ENCODE measurements around the gene TBC1D22A.
A peak's percentile ranks its signal among the peaks of the same experiment; 100 is the strongest.
"Not testable (repeated sequence)": the region's sequence is repeated elsewhere in the genome, so short reads cannot be mapped to it uniquely, and the experiment has no call there.

Gene TBC1D22A

DNA sequence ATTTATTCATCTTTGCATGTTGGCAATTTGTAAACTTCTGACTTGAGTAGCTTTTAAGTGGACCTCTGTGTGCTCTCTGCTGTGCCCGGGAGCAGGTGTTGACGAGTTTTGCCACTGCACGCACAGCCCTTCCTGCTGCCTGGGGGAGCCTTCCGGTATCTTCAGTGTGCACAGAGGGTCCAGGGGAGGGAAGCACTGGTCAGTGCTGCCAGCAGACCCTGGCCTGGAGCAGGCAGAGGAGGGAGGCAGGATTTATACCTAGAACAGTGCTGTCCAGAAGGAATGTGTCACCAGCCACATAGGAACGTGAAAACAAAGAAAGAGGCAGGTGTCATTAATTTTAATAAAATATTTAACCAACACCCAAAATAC is 403.6 kb downstream of the TBC1D22A start:
- no peak for DNase-seq (ENCODE audit: low read depth in 2 of 2)
- no peak overlapping the region for H3K4me3 ChIP-seq (replicated peaks in 1 of 2; ENCODE audit: low read depth in 2 of 2, low read length in 2 of 2)
- TF ChIP-seq, protein P1, sequence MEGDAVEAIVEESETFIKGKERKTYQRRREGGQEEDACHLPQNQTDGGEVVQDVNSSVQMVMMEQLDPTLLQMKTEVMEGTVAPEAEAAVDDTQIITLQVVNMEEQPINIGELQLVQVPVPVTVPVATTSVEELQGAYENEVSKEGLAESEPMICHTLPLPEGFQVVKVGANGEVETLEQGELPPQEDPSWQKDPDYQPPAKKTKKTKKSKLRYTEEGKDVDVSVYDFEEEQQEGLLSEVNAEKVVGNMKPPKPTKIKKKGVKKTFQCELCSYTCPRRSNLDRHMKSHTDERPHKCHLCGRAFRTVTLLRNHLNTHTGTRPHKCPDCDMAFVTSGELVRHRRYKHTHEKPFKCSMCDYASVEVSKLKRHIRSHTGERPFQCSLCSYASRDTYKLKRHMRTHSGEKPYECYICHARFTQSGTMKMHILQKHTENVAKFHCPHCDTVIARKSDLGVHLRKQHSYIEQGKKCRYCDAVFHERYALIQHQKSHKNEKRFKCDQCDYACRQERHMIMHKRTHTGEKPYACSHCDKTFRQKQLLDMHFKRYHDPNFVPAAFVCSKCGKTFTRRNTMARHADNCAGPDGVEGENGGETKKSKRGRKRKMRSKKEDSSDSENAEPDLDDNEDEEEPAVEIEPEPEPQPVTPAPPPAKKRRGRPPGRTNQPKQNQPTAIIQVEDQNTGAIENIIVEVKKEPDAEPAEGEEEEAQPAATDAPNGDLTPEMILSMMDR (IDR thresholded peaks at IDR 0.05; ENCODE audit: low read depth, low read length) = no peak

DNA sequence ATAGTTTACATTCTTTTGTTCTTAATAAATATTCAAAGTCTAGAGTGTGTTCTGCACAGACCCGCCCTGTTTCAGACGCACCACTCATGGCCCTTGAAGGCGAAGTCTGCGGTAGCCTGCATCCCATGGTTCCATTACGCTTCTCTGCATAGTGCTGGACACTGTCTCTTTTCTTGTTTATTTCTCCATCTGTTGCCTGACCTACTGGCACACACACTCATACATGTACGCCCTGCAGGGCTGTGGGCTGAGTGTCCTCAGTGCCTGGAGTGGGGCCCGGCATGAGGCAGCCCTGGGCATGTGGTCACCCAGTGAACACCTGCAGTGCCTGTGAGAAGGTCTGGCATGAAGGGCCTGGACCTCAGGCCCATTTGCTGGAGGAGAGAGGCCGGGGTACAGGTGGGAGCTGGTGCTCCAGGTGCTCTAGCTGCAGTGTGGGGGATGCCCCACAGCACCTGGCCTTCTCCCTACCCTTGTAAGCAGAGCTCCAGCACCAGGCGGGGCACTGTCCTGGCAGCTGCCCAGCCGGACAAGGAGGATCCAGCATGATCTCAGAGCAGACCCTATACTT is 404.1 kb downstream of the TBC1D22A start:
- no peak overlapping the region for H3K4me3 ChIP-seq (replicated peaks in 1 of 2; ENCODE audit: low read depth in 2 of 2, low read length in 2 of 2)
- no peak for DNase-seq (ENCODE audit: low read depth in 2 of 2)
- TF ChIP-seq, protein P1 (IDR thresholded peaks at IDR 0.05; ENCODE audit: low read depth, low read length) = no peak

DNA sequence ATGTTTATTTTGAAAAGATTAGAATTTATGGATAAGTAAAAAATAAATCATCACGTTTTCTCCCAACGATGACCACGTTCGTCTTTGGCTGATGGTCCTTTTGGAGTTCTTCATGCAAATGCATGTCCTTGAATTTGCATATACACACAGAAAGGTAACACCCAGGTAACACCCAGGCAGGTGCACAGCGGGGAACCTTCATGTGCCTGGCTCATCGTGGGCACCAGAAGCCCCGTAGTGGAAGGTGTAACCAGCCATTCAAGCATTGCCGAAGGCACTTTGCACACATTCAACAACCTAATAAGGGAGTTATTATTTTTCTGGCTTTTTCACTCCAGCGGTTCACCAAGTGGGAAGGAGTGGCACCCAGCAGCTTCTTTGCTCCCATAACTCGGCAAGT is 404.6 kb downstream of the TBC1D22A start:
- TF ChIP-seq, protein P1 (IDR thresholded peaks at IDR 0.05; ENCODE audit: low read depth, low read length) = no peak
- no peak overlapping the region for H3K4me3 ChIP-seq (replicated peaks in 1 of 2; ENCODE audit: low read depth in 2 of 2, low read length in 2 of 2)
- no peak for DNase-seq (ENCODE audit: low read depth in 2 of 2)

DNA sequence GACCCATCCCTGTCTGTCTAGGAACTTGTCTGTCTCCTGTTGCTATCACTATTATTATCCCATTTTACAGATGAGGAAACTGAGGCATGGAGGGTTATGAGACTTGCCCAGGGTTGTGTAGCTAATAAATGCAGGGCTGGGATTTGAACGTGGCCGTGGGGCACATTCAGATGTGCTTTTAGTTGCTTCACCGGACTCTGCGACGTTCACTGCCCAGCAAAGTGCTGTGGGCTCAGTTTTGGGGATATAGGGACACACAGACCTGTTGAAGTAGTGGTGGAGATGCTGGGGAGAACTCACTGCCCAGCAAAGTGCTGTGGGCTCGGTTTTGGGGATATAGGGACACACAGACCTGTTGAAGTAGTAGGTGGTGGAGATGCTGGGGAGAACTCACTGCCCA is 405.5 kb downstream of the TBC1D22A start:
- not testable (repeated sequence) for DNase-seq (ENCODE audit: low read depth in 2 of 2); H3K4me3 ChIP-seq (replicated peaks in 1 of 2; ENCODE audit: low read depth in 2 of 2, low read length in 2 of 2)

DNA sequence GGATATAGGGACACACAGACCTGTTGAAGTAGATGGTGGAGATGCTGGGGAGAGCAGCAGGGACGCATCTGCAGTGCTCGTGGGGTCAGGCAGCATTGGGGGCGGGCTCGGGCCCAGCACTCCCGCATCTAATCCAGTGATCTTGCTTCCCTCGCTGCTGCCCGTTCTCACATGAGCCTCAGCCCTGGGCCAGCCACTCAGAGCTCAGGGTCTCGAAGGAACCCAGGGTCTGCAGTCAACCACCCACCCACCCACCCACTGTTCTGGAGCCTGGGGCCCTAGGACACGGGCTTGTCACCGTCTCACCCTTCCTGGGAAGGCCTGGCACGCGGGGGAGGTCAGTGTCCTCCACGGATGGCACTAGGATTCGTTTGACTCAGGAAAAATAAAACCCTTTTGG is 406.0 kb downstream of the TBC1D22A start:
- no peak for DNase-seq (ENCODE audit: low read depth in 2 of 2)
- H3K4me3 ChIP-seq (replicated peaks in 1 of 2; ENCODE audit: low read depth in 2 of 2, low read length in 2 of 2) = no peak overlapping the region
- TF ChIP-seq, protein P1 (IDR thresholded peaks at IDR 0.05; ENCODE audit: low read depth, low read length) = no peak

DNA sequence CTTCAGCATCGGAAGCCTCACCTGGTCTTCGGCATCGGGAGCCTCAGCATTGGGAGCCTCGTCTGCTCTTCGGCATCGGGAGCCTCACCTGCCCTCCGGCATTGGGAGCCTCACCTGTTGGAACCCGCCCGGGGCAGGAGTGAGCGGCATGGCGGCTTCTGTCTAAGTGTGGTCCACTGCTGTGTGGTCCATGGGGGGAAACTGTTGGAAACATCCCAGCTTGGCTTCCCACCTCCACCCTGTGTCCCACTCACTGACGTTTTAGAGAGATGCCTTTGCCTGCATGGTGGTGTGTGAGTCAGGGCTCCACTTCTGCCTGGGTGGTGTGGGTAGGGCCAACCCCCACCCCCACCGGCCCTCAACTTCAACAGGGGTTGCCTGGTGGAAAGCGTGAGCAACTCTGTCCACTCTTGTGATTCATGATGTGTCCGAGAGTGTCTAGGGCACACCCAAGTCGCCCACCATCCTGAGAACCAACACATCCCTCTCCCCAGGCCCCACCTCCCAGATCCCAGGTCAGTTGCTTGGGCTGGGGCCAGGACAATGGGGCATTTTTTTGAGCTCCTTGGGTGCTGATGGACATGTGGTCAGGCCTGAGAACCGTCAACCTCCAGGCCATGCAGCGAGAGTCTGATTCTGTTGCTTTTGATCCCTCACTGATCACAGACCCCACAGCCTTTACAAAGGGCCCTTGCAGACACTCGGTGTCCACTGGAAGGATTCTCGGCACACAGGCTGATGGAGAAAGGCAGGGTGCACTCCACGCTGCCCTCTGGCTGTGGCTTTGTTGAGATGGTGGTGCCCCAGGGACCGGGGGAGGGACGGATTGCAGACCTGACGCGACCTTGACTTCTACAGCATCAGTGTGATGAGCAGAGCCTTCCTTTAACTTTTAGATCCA is 406.7 kb downstream of the TBC1D22A start:
- peak in 1 of 2 donors; percentile 6 for DNase-seq (ENCODE audit: low read depth in 2 of 2)
- TF ChIP-seq, protein P1 (IDR thresholded peaks at IDR 0.05; ENCODE audit: low read depth, low read length) = peak; percentile 28
- no peak overlapping the region for H3K4me3 ChIP-seq (replicated peaks in 1 of 2; ENCODE audit: low read depth in 2 of 2, low read length in 2 of 2)

DNA sequence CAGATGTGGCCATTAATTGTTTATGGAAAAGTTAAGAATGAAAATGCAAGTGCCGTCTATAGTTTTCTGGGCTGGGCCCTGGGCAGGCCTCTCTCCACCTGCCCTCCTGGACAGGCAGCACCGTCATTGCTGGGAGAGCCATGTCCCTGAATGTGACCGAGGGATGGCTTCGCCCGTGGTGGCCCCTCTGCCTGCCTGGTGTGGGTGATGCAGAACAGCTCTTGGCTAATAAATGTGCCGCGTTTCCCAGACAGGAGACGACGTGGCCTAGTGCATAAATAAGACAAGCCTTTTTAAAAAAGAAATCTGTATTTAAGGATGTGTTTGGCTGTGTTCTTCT is 407.3 kb downstream of the TBC1D22A start:
- no peak overlapping the region for H3K4me3 ChIP-seq (replicated peaks in 1 of 2; ENCODE audit: low read depth in 2 of 2, low read length in 2 of 2)
- no peak for DNase-seq (ENCODE audit: low read depth in 2 of 2)
- TF ChIP-seq, protein P1 (IDR thresholded peaks at IDR 0.05; ENCODE audit: low read depth, low read length) = no peak

DNA sequence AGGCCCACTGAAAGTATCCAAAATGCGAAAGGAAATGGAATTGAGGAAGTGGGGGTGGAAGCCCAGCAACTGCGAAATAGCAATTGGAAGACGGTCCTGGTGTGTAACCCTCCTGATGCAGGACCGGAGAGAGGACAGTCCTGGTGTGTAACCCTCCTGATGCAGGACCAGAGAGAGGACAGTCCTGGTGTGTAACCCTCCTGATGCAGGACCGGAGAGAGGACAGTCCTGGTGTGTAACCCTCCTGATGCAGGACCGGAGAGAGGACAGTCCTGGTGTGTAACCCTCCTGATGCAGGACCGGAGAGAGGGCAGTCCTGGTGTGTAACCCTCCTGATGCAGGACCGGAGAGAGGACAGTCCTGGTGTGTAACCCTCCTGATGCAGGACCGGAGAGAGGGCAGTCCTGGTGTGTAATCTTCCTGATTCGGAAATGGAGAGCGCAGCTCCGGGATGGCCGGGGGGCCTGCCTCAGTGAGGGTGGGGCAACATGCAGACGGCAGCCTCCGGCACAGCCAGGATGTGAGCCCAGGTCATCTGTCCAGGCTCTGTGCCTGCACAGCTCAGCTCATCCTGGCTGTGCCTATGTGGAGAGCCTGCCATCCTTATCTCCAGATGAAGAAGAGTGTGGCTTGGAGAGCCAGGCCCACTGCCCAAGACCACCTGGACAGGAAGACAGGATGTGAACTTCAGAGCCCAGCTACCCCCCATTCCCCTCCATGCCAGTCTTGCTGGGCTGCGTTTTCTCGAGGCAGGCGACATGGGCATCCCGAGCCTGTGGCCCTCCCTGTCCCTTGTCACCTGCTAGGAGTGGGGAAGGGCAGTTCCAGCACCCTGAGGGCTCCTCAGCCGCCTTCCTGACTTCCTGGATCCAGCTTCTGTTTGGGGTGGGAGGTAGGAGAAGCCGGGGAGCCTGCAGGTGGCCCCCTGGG is 408.3 kb downstream of the TBC1D22A start:
- not testable (repeated sequence) for H3K4me3 ChIP-seq (replicated peaks in 1 of 2; ENCODE audit: low read depth in 2 of 2, low read length in 2 of 2)

More for the DNA sequence above, 408.3 kb downstream of the TBC1D22A start:
- not testable (repeated sequence) for DNase-seq (ENCODE audit: low read depth in 2 of 2)
